Astrocyte of the cerebellum (primary cell): ENCODE results near the gene SCN4A.

Experiments
- DNase-seq: peaks from one replicate; pipeline ENCODE4 v3.0.0-alpha.2; 2011; ENCODE audit warnings: low read depth
- H3K4me3 ChIP-seq: 2 replicates; pipeline ENCODE4 v1.5.1; 2011; ENCODE audit warnings: mild to moderate bottlenecking, low read depth, low read length, moderate library complexity
- CTCF ChIP-seq: IDR thresholded peaks from 2 replicates; pipeline ENCODE4 v1.5.1; 2012; ENCODE audit warnings: low read length, low read depth, moderate library complexity, mild to moderate bottlenecking; ENCODE audit errors: missing control alignments
- in situ Hi-C: cut with HindIII; loops from 2 replicates; pipeline ENCODE4 v1.10.0; 2017; ENCODE audit warnings: low sequenced_read_pairs

Gene SCN4A

GRCh38 chr17:64006361-64007088 is 33.8 kb upstream of the SCN4A start:
- in situ Hi-C loops = no loop called here
- H3K4me3 ChIP-seq = no peak overlapping the region
- DNase-seq = no peak
- no peak for TF ChIP-seq CTCF

- no peak overlapping the region for H3K4me3 ChIP-seq
- no peak for DNase-seq
- TF ChIP-seq CTCF = no peak
- in situ Hi-C loops = no loop called here
Observed at GRCh38 chr17:64005734-64006167, 33.0 kb upstream of the SCN4A start.

GRCh38 chr17:64004903-64005733 is 32.4 kb upstream of the SCN4A start:
- DNase-seq = no peak
- no peak overlapping the region for H3K4me3 ChIP-seq
- in situ Hi-C loops = no loop called here
- TF ChIP-seq CTCF = no peak

GRCh38 chr17:64004218-64004770 is 31.6 kb upstream of the SCN4A start:
- in situ Hi-C loops = no loop called here
- no peak overlapping the region for H3K4me3 ChIP-seq
- TF ChIP-seq CTCF = no peak
- DNase-seq = no peak

- no peak for TF ChIP-seq CTCF
- no peak for DNase-seq
- H3K4me3 ChIP-seq = no peak overlapping the region
- in situ Hi-C loops = no loop called here
Observed at GRCh38 chr17:64003526-64004121, 30.9 kb upstream of the SCN4A start.
